ENCODE results near the gene SUMO3. TPM values are rescaled to one million over a fixed set of nuclear protein-coding genes. Genes with fewer than 3 reads are reported as not detected.
"Not testable (repeated sequence)": the region's sequence is repeated elsewhere in the genome, so short reads cannot be mapped to it uniquely, and the experiment has no call there.

SUMO3 gene
- total RNA-seq, 1 donor from 2014 or later, result 66.0 TPM

DNA sequence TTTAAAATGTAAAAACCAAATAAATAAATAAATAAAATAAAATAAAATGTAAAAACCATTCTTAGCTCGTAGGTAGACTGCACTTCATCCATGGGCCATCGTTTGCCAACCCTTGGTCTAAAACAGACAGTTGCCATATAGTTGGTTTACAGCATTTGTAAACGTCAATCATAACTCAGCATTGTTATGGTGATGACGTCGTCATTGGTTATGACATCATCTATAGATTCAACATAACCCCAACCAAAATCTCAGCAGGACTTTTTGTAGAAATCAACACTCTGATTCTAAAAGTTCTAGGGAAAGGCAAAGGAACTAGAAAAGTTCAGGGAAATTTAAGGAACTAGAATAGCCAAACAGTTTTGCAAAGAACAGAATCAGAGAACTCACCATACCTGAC, 15.8 kb upstream of the SUMO3 start:
- intact Hi-C loops (cut with DNase I), result no loop called here
- no peak for DNase-seq (ENCODE audit: low spot score)

DNA sequence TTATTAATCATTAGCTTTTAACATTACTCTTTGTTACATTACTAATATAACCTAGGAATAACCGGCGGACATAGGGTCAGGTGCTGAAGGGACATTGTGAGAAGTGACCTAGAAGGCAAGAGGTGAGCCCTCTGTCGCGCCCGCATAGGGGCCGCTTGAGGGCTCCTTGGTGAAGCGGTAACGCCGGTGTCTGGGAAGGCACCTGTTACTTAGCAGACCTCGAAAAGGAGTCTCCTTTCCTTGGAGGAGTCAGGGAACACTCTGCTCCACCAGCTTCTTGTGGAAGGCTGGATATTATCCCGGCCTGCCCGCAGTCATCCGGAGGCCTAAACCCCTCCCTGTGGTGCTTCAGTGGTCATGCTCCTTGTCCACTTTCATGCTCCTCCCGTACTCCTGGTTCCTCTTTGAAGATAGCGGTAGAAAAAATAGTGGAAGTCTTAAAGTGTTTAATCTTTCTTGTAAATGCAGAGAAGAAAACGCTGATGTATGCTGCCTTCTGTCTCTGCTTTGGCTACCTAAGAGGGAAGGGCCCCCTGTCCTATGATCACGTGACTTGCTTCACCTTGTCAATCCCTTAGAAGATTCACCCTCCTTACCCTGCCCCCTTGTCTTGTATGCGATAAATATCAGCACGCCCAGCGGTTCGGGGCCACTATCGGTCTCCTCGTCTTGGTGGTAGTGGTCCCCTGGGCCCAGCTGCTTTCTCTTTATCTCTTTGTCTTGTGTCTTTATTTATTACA, 14.8 kb upstream of the SUMO3 start:
- intact Hi-C loops (cut with DNase I); DNase-seq (ENCODE audit: low spot score): not testable (repeated sequence)

DNA sequence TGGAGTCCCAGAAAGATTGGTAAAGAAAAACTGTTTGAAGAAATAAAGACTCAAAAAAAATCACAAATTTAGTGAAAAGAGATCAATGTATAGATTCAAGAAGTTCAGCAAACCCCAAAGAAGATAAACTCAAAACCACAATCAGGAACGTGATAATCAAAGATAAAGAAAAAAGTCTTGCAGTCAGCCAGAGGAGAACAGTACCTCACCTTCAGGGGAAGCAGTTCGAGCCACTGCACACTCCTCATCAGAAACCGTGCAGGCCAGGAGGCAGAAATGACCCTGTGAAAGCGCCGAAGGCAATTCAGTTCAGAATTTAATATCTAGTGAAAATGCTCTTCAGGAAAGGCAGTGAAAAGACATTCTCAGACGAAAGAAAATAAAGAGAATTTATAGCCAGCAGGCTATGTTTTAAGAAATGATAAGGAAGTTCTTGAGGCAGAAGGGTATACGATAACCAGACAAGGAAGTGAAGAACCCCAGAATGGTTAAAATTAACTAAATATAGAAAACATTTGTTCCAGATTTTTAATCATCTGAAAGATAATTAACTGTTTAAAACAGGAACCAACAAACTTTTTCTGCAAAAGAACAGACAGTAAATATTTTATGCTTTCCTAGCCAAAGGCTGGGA, 13.5 kb upstream of the SUMO3 start:
- intact Hi-C loops (cut with DNase I), result no loop called here
- DNase-seq (ENCODE audit: low spot score), result no peak

DNA sequence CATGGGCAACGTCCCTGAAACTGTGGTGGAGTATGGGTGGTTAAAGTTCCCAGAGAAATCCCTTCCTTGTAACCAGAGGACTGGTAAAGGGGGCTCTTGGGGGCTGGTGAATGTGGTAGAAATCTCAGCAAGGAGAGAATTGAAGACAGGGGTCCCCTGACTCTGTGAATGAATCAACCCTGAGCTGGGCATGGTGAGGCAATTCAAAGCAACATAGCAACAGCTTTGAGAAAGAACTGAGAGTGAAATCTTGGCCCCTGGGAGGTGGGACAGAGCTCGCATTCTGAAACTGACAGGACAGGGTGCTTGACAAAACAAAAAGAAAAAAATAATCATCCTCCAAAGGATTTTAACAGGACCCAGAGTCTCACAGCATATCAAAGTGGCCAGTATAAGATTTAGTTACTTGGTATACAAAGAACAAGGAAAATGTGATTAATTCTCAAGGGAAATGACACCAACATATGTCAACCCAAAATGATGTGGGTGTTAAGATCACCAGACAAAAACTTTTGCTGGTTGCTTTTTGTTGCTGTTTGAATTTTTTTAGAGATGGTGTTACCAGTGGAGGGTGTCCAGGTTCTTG, 11.7 kb upstream of the SUMO3 start:
- intact Hi-C loops (cut with DNase I), result no loop called here
- DNase-seq (ENCODE audit: low spot score), result no peak

DNA sequence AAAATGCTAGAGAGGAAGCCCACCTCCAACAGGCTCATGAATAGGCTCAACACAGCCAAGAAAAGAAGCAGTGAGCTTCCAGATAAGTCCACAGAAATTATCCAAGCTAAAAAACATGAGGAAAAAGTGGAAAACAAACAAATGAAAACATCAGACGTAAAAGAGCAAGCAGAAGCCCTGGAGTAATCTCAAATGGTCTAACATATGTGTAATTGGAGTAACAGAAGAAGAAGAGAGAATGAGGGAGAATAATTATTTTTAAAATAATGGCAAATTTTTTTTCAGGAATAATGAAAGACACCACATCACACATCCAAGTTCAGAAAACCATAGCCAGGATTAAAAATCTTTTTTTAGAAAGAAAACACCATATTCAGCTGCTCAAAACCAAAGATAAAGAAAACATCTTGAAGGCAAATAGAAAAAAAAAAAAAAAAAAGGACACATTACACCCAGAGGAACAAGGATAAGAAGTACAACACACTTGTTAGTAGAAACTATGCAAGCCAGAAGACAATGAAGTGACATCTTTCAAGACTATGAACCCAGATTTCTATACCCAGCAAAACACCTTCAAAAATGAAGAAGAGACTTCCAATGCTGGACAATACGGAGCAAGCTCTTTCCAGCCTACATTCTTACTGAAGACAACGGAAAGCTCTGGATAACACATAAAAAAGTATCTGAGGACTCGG, 10.6 kb upstream of the SUMO3 start:
- intact Hi-C loops (cut with DNase I), result no loop called here
- DNase-seq (ENCODE audit: low spot score), result no peak

DNA sequence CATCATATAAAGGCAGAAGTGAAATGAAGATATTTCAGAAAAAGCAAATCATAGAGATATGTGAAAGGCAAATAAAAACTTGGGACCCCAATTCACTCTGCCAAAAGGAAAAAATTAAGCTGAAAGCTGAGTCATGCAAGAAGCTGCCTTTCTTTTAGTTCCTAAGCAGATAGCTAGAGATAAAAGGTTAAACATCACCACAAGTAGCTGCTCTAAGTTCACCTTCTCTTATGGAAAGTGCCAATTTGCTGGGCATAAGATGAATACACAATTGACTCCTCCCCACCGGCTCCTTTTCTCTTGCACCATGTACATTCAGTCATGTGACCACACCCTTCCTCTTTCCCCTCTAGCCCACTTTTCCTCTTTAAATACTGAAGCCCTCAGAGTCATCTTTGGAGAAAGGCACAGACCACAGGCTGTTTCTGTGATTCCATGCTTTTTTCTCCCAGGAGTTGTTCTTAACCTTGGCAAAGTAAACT, 5.4 kb upstream of the SUMO3 start:
- no peak for DNase-seq (ENCODE audit: low spot score)
- intact Hi-C loops (cut with DNase I), result no loop called here

DNA sequence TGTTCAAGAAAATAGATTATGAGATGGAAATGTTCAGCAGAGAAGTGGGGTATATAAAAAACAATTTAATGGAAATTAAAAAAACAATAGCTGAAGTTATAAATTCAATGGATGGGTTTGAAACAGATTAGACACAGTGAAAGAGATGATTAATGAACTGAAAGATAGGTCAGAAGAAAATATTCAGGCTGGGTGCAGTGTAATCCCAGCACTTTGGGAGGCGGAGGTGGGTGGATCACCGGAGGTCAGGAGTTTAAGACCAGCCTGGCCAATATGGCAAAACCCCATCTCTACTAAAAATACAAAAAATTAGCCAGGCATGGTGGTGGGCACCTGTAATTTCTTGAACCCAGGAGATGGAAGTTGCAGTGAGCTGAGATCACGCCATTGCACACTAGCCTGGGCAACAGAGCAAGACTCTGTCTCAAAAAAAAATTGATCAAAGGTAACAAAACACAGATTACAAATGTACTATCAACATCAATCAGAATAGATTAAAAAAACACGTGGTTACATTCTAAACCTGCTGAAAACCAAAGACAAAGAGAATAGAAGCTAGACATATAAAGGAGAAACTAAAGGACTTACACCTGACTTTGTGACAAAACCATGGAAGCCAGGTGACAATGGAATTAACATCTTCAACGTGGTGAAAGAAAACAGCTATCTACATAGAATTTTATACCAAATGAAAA, 4.8 kb upstream of the SUMO3 start:
- DNase-seq (ENCODE audit: low spot score), result no peak
- intact Hi-C loops (cut with DNase I), result no loop called here

DNA sequence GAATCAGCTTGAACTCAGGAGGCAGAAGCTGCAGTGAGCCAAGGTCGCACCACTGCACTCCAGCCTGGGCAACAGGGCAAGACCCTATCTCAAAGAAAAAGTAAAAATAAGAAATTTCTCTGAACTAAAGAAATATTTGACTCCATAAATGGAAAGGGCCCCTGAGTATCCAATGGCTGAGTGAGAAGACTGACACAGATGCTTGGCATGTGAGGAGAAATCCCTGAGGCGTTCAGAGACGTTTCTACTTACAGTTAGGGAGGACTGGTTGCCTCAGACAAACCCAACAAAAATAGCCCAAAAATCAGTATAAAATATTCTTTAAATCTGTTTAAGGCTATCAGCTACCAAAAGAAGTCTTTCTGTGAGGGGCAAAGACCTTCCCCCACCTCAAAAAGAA, 3.0 kb upstream of the SUMO3 start:
- DNase-seq (ENCODE audit: low spot score), result no peak
- intact Hi-C loops (cut with DNase I), result no loop called here

DNA sequence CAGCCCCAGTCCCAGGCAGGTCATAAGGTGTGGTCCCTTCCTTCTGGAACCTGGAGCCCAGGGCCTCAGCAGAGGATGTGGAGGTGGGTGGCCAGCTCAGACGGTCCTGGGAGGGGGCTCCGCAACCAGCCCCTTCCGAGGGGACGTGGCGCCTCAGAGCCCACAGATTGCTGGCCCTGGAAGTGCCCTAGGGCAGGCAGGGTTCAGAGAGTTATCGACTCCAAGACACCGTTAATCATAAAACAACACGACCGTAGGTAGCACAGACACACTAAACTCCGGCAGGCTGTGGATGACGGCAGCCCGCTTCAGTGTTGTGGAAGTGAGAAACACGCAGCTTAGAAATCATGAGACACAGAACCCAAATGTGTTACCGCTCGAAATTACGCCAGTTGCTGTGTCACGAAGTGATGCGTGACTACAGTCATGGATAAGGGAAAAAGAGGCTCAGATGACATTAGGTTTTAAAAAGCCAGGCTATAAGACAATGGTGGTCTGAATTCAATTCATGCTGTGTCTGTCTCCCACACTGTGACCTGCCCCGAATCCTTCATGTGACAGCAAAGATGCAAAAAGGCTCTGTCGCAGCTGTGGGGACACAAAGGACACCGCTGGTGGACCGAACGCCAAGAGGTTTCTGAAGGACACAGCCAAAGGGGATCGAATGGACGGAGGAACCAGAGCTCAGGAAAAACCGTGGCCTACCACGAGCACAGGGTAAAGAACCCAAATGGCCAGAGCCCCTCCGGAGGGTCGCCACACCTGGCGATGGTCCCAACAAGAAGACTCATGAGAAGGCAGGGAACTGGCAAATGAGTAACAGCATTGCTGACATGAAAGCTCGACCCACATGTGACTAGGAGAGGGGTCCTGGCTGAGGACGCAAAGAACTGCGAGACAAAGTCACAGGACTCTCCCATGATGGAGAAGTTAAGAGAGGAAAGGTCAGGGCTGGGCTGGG, 1.7 kb upstream of the SUMO3 start:
- no peak for DNase-seq (ENCODE audit: low spot score)
- intact Hi-C loops (cut with DNase I), result loop anchor here (2.0 to 10.0 kb wide), 2 partner anchors 51 to 115 kb away; no protein-coding TSS in a partner anchor

DNA sequence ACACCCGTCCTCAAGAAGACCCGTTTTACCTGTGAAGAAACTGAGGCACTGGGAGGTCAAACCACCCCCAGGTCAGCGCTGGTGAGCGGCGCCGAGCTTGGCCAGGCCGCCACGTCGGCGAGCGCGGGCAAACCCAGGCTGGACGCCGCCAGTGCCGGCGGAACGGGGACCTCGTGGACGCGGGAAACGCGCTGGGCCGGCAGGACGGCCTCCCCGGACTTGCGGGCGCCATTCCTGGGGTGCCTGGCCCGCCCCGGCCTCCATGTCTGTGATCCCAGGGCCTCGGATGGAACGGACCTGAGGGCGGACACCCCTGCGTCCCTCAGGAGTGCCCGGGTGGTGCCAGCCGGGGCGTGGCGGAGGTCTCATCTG, 764 bp upstream of the SUMO3 start:
- DNase-seq (ENCODE audit: low spot score), result no peak
- intact Hi-C loops (cut with DNase I), result loop anchor here (2.0 to 10.0 kb wide), 2 partner anchors 52 to 116 kb away; no protein-coding TSS in a partner anchor

DNA sequence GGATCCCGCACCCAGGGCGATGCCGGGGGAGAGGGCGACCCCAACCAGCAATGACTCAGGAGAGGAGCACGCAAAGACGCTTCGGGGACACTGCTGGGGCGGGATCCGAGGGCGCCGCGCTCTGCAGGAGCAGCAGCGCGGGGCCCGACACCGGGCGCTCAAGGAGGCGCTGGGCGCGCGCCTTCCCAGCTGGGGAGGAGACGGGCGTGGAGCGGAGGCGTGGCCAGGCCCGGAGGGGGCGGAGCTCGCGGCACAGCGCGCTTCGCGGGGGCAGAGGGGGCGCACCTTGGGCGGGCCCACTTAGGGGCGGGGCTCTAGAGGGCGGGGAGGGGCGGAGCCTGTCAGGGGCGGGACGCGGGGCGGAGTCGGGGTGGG, 369 bp downstream of the SUMO3 start:
- intact Hi-C loops (cut with DNase I), result loop anchor here (10.0 kb wide), 1 partner anchor 117 kb away; no protein-coding TSS in a partner anchor
- peak; percentile 97 for DNase-seq (ENCODE audit: low spot score)

DNA sequence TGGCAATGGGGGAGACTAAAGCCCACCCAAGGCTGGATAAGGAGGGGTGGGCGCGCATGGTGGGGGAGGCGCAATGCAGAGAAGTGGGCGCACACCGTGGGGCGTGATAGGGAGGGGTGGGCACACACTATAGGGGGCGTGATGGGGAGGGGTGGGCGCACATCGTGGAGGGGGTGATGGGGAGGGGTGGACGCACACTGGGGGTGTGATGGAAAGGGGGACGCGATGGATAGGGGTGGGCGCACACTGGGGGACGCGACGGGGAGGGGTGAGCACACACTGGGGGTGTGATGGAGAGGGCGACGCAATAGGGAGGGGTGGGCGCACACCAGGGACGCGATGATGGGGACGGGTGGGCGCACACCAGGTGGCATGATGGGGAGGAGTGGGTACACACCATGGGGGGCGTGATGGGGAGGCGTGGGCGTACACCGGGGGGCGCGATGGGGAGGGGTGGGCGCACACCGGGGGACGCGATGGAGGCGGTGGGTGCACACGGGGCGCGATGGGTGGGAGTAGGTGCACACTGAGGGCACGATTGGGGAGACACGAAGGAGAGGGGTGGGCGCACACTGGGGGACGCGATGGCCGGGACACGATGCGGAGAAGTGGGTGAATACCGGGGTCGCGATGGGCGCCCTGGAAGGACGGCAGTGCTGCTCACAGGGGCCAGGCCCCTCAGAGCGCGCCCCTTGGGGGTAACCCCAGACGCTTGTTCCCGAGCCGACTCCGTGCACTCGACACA, 929 bp downstream of the SUMO3 start:
- DNase-seq (ENCODE audit: low spot score), result no peak
- intact Hi-C loops (cut with DNase I), result loop anchor here (10.0 kb wide), 1 partner anchor 118 kb away; no protein-coding TSS in a partner anchor

DNA sequence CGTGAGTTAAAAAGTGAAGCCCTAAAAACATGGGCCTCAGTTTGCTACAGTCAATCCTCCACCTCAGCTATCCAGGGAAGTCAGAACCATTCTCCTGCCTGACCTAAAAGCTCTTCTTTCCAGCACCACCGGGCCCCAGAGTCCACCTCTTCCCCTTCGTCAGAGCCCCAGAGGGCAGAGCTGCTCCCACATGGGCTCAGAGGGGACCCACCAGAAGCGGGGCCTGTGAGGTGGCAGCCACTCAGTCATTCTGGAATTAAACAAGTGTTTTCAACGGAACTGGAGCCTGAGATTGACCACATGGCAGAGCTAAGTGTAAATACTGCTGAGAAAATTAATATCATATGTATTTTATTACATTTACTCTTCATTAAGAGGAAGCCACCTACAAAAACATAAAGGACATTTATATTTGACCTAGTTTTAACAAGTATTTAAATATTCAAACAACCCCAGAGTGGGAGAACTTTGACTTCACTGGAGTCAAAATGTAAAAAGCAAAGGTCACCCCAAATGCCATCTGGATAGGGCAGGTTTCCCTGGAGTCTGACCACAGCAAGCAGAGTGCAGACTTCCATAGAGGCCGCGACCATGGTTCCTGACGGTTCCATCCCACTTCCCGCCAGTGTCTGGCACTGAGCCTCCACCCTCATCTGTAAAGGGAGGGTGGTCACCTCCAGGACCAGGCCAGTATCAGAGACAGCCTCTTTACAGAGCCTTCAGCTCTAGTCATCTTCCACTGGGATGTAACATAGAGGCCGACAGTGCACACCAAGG, 1.8 kb downstream of the SUMO3 start:
- intact Hi-C loops (cut with DNase I), result loop anchor here (10.0 kb wide), 1 partner anchor 119 kb away; no protein-coding TSS in a partner anchor
- no peak for DNase-seq (ENCODE audit: low spot score)

DNA sequence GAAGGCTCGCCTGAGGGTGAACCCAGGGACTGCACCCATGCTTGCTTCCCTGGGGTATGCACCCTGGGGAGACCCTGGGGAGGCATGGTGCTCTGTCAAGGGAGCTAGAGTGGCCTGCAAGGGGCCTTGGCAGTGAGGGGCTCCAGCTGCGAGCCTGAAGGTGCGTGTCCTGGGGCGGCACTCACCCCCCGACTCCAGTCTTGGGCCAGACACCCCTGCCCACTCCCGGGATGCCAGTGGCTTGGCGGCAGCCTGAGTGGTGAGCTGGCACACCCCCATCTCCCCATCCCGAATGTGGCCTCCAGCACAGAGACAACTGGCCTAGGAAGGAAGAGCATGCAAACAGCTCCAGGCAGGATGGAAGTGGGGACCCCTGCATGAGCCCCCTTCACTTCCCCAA, 2.6 kb downstream of the SUMO3 start:
- intact Hi-C loops (cut with DNase I), result loop anchor here (10.0 kb wide), 1 partner anchor 120 kb away; no protein-coding TSS in a partner anchor

DNA sequence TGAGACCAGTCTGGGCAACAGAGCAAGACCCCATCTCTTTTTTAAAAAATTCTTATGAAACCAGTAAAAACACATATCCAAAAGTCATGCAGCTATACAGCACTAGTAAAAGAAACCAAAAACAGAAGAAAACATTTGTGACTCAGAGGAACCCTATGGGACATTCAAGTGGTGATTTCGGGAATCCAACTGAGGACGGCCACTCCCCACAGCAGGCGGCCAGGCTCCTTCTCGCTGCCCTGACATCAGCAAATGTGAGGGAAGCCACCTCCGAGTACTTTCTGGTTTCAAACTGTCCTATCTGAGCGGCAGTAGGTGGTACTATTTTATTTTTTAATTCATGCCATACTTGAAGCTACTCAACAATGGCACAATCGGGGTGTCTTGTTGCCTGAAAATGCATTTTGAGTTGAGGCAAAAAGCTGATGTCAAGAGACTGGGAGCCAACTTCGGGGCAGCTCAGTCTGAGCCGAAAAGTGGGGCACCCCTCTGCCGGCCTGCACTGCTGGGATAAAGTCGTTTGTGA, 3.3 kb downstream of the SUMO3 start:
- intact Hi-C loops (cut with DNase I), result loop anchor here (10.0 kb wide), 1 partner anchor 120 kb away; no protein-coding TSS in a partner anchor
- DNase-seq (ENCODE audit: low spot score), result no peak

More for the DNA sequence above, 2.6 kb downstream of the SUMO3 start:
- no peak for DNase-seq (ENCODE audit: low spot score)

DNA sequence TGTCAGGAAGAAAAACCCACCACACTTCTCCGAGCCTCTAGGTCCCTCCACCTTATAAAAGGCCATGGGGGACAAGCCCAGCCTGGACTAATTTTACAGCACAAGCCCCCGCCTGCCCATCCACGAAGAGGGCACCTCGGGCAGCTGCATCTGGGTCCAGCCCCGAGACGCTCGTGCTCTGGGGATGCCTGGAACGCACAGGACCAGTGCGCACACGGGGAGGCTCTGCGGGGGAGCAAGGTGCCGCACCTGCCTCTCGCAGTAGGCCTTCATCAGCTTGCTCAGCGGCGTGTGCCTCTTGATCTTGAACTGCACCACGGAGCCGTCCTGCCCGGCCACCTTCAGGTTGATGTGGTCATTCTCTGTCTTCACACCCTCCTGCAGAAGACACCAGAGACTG, 4.1 kb downstream of the SUMO3 start:
- intact Hi-C loops (cut with DNase I), result loop anchor here (10.0 kb wide), 1 partner anchor 121 kb away; no protein-coding TSS in a partner anchor
- no peak for DNase-seq (ENCODE audit: low spot score)

Measured in cardiac septum (tissue), 1 donor.